Activated T-helper 9 cell treated with anti-CD3 and anti-CD28 coated beads, Interleukin-2, amount 50 U/mL, for 16 hours (primary cell): ENCODE measurements around the gene COL12A1.

Experiments used
- DNase-seq: peaks from one replicate; pipeline ENCODE4 v3.0.0-alpha.2; 2020; ENCODE audit warnings: low read depth

The COL12A1 gene

DNA sequence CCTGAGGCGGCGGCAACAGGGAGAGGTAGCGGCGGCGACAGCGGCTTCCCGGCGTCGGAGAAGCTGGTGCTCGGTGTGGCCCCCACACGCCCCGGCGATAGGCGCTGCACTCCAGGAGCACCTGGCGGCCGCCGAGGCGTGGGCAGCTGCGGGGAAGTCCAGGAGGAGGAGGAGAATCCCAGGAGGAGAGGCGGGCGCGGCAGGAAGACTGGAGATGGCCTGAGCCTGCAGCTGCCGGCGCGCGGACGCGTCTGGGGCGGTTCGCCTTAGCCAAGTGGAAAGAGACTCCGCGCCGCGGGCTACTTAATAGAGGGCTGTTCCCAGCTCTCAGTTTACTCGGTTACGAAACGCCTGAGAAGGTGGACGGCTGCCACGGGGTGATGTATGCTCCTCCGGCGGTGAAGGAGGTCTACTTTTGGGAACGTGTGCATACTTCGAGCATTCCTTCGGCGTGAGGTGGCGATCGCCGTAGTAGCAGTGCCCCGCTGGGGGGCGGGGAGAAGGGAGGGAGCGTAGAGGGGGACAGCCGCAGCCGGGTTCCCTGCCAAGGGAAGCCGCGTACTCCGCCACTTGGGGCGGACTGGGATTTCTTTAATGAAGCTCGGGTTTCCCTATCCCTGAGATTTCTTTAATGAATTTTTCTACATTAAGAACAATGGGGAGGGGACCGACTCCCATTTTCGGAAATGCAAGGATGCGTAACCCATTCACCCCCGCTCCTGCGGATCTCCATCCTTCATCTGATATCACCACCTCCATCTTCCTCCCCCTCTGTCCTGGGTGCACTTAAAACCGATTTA is at the start of gene COL12A1:
TSS of gene COL12A1 (minus strand) at position 278 of the 800 bp plus-strand sequence. CDS start 3,261 bp downstream, outside the sequence.
- no peak for DNase-seq

DNA sequence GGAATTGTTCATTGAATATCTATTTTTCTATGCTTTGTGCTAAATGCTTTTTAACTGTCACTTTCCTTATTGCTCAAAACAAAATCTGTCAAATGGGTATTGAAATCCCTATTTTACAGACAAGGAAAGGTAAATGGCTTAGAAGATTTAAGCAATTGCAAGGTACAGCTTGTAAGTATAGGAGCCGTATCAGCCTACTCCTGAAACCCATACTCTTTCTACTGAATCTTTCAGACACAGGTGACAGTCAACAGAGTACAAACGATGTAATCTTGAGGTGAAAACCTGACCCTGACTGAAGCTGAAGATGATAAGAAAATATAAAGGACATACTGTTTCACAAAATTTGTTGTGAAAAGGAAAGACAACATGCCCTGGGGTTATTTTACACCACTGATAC is 44.7 kb upstream of the COL12A1 start:
- no peak for DNase-seq

DNA sequence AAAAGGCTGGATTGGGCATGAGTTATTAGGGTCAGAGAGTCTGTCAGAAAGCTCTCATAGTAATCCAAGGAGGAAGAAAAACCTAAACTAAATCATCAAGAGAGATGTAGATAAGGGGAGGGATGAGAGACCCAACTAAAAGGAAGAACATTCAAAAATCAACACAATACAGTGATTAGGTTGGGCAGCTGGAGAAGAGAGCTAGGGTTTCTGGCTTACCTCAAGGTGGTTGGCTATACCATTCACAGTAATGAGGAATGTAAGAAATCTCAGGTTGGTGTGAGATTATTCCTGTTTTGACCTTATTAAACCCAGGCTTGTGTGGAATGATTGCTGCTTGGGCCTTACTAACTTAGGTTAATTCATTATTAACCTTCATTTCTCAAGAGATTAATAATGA is 44.0 kb upstream of the COL12A1 start:
- no peak for DNase-seq

DNA sequence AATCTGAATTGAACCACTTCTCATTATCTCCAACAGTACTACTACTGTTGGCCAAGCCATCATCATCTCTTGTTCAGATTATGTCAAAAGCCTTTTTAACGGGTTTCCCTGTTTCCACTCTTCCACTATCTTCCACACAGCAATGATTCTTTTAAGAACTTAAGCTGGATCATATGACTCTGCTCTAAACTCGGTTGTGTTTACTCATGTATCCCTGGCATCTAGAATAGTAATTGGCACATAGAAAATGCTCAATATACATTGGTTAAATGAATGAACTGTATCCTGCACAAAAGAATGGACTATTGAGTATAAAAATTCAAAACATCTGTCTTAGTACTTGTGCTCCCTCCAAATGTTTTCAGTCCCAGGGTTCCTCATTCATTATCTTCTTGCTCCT is 40.5 kb upstream of the COL12A1 start:
- DNase-seq: no peak

DNA sequence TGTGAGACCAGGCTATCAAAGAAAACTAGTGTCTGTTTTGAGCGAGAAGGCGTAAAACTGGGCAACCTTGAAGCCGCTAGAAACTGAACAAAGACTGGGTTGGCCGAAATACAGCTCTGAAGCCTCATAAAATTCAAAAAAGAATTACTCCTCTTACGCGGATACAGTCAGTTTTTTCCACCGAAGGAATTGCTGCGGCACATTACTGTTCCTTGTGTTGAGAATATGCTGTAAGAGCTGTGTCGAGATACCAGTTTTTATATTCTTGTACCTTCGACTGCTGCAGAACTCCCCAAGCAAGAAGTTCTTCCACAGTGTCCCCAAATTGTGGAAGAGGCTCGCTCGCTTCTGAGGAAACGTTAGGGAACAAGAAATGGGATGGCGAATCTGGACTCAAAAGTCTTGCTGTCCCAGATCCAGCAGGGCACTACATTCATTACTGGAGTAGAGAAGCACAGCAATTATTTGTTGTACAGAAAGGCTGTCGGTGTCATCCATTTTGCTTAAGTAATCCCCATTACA is 38.3 kb upstream of the COL12A1 start:
- DNase-seq: no peak

DNA sequence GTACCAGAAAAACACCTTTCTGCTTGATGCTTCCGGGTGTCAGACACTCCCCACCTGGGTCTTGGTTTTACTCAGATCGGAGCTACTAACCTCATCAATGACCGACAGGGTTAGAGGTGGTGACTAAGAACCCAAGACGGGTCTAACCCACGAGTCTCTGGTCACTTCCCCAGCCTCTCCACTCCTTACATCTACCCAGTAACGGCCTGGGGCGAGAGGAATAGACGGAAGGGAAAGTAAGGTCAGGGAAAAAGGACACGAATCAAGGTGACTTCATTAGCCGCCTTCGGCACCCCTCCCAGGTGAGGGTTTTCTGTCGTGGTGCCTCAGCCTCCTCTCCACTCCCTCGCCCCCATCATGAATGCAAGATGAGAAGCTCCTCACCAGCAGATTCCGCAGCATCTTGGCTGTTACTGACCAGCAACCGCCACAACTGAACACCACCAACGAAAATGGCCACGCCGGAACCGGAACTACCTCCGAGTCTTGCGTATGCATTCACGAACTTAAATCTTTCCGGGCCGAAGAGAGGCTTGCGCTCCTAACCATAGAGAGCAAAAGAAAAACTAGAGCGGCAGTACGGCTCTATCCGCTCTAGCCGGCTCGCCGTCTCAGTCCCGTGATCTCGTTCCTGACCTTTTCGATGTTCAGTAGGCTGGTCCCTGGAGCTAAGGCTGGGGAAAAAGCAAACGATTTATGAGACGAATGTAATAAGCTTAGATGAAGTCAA is 37.6 kb upstream of the COL12A1 start, which contains the start of gene COX7A2:
TSS of gene COX7A2 (minus strand) at position 469 of the 730 bp plus-strand sequence. CDS start at position 402, 67 bp downstream.
- DNase-seq: peak; percentile 71

DNA sequence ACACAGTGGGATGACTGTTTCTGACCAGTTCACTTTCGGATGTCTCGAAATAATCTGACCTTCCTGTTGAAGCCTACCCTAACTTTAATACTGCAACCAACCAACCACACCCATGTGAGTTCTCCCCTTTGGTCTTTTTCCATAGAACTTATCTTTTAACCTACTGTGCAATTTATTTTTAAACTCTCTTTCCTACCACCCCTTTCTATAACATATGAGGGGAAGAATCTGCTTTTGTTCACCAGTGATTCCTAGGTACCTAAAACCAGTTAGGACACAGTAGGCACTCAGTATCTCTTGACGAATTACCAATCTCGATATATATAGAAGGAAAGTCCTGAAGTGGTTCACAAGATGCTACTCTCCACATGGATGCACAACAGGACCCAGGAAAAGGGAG is 30.8 kb upstream of the COL12A1 start:
- no peak for DNase-seq

DNA sequence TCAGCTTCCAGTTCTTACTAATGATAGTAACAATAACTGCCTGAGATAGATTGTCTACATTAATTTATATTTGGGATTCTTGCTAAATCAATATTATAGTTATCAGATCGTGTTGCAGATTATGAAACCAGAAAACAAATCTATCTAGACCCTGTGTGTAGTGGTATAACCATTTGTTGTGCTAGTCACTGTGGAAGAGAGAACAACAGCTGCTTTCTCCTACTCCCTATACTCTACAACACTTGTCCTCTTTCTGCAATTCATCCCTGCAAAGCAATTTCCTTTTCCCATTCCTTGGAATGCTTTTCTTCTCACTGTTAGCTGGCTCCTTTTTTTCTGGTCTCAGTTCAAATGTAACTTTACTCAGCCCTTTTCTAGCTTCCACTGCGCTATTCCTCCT is 29.4 kb upstream of the COL12A1 start:
- no peak for DNase-seq

DNA sequence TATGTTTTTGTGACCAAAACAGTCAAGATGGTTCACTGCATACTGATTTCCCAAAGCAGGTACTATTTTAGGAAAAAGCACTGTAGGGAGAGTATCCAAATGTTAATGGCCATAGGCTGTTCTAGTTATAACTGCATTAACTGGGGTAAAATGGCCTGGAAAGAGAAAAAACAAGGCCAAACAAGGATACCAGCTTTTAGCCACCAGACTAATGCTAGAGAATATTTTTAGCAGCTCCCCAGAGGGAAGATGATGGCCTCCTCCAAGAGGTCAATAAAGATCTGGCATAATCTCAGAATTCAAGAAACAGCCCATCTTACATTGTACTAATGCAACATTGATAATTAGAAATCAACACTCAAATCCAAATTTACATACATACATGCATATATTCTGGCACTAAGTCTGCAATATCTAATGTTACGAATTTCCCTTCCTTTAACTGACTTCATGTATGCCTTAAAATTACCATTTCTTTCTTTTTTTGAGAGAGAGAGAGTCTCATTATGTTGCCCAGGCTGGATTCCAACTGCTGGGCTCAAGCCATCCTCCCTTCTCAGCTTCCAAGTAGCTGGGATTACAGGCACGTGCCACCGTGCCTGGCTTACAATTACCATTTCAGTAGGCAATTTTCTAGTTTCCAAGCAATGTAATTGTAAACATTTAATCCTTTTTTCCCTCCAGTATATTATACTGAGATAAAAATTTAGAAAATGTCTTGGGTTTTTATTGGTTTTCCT is 28.4 kb upstream of the COL12A1 start:
- DNase-seq: no peak

DNA sequence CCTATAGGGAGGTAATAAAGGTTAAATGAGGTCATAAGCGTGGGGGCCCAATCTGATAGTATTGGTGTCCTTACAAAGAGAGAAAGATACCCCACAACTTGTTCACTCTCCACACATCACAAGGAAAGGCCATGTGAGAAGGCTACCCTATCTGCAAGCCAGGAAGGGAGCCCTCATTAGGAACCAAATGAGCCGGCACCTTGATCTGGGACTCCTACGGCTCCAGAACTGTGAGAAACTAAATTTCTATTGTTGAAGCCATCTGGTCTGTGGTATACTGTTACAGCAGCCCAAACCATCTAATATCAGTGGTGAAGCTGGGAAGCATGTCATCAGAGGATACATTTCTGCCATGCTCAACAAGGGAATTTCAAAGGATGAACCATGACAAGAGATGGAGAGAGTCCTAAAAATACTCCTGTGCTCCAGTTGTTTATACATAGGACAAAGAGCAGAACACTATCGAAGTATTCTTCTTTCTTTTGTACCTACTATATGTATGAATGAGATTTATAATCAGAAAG is 27.3 kb upstream of the COL12A1 start:
- no peak for DNase-seq

DNA sequence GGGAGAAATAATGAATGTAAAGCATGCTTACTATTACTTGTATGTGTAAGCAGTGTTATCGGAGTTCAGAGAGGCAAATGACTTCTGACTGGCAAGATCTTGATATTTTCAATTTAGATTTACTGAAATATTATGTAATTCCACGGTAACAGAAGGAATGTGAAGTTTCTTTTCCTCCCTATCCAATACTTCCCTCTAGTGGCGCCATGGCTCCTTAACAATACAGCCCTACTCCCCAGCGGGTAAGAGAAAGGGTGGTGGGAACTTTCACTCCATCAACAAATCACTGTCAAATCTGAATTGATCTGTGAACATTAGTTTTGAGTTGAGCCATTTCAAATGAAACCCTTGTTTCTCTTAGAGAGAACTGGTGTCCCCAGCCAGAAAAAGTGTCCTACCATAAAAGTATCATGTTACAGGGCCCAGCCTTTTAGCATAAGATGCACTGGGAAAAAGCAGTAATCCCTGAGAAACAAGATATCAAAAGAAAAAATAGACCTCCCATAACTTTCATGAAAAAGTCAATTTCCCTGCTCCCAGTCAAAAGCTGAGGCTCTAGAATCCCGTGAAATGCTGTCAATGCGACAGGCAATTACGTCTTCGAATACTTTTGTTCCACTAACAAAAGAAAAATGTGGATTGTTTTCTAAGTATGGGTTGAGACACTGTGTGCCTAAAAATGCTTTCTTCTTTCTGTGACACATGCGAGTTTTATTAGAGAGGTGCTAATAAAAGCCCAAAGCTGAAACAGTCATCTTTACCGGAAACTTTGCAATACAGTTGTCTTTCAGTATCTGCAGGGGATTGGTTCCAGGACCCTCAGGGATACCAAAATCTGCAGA is 24.9 kb upstream of the COL12A1 start:
- DNase-seq: no peak

DNA sequence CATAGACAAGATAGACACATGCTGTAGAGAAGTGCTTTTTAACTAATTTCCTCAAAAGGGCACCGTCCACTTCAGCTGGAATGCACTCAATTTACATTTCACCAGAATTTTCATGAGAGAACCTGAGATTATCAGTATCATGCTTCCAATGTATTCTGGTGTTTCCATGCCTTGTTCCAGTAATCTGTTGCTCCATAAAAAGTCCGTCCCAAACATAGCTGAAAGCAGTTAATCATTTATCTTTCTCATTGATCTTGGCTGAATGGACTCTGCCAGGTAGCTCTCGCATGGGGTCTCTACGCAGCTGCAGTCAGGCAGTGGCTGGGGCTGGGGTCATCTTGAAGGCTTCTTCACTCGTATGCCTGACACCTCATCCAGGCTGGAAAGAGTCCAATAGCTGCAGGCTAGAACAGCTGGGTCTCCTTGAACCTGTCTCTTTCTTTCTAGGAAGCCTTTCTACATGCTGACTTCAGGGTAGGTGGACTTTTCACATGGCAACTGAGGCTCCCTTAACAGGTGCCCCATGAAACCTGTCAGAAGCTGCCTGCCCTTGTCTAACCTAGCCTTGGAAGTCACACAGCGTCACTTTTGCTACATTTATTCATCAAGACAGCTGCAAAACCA is 18.6 kb upstream of the COL12A1 start:
- DNase-seq: no peak

DNA sequence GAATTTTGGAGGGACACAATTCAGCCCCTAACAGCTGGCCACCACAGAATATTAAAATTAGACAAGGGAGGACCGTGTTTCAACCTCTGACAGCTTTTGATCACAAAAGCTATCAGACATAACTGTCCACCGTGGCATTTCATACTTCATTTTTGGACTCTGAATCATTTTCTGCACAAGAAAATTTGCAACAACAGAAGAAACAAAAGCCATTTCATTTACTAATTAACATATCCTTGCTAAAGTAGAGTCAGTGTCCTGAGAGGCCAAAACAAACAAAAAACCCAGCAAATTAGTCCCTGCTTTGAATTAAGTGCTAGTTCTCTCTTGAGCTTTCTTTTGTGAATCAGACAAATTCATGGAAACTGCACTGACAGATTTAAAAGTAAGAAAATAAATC is 17.6 kb upstream of the COL12A1 start:
- DNase-seq: no peak

DNA sequence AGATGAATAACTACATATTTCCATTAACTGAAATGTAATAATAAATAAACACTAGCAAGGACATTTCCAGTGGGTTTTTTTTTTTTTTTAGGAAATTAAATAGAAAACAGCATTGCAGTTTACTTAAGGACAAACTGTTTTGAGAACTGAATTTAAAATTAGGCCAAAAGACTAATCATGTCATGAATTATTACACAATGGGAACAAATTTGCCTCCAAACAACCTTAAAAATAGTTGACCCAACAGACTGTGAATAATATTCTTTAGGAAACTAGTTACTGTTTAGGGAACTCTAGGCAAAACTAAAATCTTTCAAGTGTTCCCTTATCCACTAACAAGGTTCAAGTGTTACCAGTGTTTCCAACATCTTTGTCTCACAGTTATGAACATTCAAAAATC is 16.4 kb upstream of the COL12A1 start:
- DNase-seq: no peak

DNA sequence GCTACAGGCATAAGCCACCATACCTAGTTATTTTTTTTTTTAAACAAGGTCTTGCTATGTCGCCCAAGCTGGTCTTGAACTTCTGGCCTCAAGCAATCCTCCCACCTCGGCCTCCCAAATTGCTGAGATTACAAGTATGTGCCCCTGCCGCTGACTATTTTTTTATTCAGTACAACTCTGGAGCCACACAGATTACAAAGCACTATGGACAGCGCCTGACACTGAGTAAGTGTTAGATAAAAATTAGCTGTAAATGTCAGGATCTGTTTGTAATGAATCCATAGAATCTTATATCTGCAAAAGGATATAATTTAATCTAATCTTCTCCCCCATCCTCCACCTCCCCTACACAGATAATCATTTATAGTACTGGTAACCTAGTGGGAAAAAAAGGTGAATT is 15.3 kb upstream of the COL12A1 start:
- DNase-seq: no peak

DNA sequence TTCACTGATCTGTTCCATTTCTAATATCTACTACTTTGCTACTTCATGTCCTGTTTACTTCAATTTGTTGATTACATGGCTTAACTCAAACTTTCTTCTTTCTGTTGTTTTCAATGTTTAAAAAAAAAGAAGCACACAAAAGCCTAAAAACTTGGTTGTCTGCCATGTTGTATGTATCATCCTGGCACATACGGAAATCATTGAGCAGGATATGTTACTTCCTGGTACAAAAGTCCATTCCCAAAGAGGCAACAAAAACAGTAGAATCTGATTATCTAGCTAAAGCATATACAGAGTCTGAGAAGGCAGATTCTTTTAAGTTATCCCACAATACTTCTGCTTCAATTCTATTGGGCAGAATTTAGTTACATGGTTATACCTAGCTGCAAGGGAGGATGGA is 14.5 kb upstream of the COL12A1 start:
- DNase-seq: no peak

DNA sequence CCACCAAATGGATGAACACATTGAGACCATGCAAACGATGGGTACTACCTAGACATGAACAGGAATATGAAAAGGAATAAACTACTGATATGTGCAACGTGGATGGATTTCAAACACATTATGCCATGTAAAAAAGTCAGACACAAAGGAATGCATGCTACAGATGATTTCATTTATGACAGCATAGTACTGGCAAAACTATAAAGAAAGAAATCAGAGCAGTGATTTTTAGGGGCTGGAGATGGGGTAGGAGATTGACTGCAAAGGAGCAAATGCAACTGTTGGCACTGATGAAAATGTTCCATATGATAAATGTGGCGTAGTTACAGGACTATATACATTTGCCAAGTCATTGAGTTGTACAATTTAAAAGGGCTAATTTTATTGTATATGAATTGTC is 13.4 kb upstream of the COL12A1 start:
- DNase-seq: no peak

DNA sequence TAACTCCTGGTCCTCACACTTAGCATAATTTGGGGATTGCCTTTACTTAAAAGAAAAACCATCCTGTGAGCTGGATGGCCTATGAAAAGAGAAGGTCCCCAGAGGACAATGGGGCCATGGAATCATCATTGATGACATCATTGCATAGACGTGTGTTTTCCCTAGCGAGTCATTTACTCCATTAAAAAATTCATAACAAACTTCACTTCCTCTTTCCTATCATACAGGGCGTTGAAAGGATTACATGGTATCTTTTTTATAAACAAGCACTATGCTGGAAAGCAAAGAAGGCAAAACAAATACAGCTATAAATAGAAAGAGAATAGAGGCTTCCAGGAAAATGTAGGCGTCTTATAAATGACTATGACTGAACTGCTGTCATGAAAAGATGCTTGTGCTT is 11.3 kb upstream of the COL12A1 start:
- no peak for DNase-seq

DNA sequence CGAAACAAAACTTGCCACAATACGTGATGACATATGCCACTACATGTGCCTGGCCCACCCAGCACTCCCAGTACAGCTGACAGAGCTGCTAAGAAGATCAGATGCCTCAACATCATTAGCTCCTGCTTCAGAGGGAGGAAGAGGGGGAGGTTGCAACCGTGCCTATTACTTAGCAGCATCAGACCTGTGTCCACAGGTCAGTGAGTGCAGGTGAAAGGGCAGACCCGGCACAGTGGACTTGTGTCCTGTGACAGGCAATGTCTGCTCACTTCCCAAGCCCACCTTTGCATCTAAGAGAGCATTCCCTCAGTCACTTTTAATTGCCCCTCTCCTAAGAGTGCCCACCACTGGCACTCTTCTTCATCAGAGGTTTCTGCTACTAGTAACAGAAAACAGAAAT is 9.4 kb upstream of the COL12A1 start:
- DNase-seq: no peak

DNA sequence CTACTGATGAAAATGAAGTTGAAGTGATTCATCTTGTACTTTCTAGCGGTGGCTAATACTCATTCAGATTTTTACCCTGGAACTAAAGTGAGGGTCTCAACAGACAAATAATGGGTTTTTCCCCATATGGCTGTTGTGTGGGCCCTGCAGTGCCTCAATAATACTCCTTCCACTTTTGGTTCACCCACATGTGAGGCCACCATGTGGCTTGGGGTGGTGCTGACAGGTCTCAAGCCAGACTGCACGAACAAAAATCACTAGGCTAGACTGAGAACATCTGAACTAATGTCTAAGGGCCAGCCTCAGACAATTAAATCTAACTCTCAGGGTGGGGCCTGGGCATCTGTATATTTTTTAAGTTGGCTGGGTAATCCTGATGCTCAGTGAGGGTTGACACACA is 7.9 kb upstream of the COL12A1 start:
- DNase-seq: no peak

DNA sequence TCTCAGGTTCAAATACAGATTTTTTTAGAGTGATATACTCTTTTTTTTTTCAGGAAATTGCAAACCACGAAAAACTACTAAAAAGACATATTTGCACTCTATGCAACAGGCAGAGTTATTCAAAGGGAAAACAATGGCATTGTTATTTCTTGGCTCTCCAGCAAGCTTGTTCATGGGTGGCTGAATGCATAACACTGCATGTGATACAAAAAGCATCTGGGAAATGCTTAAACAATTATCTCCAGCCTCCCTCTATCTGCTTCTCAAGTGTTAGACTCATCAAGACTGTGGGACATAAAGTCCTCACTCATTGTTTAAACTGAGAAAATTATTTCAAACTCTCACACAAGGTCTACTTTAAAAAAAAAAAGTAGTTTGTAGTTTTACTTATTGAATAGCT is 7.3 kb upstream of the COL12A1 start:
- DNase-seq: no peak
